SK-N-SH treated with all-trans-retinoic acid at 6 μM for 48 hours (cell line): ENCODE data around the gene KCNH4.

Experiments used
- ATAC-seq: fragments of 200-7000 bp; cut with Tn5 transposase; 3 replicates; pipeline ENCODE4 v1.9.1; 2020; ENCODE audit warnings: mild to moderate bottlenecking, moderate library complexity
- ARNTL ChIP-seq: fragments of 450-650 bp; formaldehyde crosslinking; IDR thresholded peaks from 2 replicates; pipeline ENCODE4 v1.5.0; 2020; ENCODE audit warnings: low read depth, mild to moderate bottlenecking, moderate library complexity, borderline replicate concordance
- BACH2 ChIP-seq: fragments of 250-450 bp; sonication (Bioruptor Pico); IDR thresholded peaks from 2 replicates; pipeline ENCODE4 v1.9.0; 2021; ENCODE audit warnings: mild to moderate bottlenecking, borderline replicate concordance
- CREB5 ChIP-seq: fragments of 250-450 bp; sonication (Bioruptor Pico); IDR thresholded peaks from 2 replicates; pipeline ENCODE4 v1.5.1; 2020; ENCODE audit warnings: low read depth, mild to moderate bottlenecking, moderate library complexity
- CSDC2 ChIP-seq: fragments of 250-450 bp; sonication (Bioruptor Pico); IDR thresholded peaks from 2 replicates; pipeline ENCODE4 v1.5.0; 2020; ENCODE audit warnings: mild to moderate bottlenecking, moderate library complexity
- ESRRG ChIP-seq: fragments of 250-450 bp; sonication (Bioruptor Pico); IDR thresholded peaks from 2 replicates; pipeline ENCODE4 v1.6.1; 2021; ENCODE audit warnings: mild to moderate bottlenecking
- GLIS3 ChIP-seq: fragments of 250-450 bp; sonication (Bioruptor Pico); IDR thresholded peaks from 2 replicates; pipeline ENCODE4 v1.5.0; 2020; ENCODE audit warnings: mild to moderate bottlenecking, moderate library complexity
- ISL1 ChIP-seq: fragments of 250-450 bp; sonication (Bioruptor Pico); IDR thresholded peaks from 2 replicates; pipeline ENCODE4 v2.1.2; 2022; ENCODE audit warnings: mild to moderate bottlenecking, moderate library complexity
- OSR1 ChIP-seq: fragments of 250-450 bp; sonication (Bioruptor Pico); IDR thresholded peaks from 2 replicates; pipeline ENCODE4 v1.8.0; 2022; ENCODE audit warnings: moderate library complexity, mild to moderate bottlenecking, inconsistent platforms
- PATZ1 ChIP-seq: fragments of 250-450 bp; sonication (Bioruptor Pico); IDR thresholded peaks from 2 replicates; pipeline ENCODE4 v1.8.0; 2020; ENCODE audit warnings: mild to moderate bottlenecking, moderate library complexity, borderline replicate concordance
- POU6F1 ChIP-seq: fragments of 250-450 bp; sonication (Bioruptor Pico); IDR thresholded peaks from 2 replicates; pipeline ENCODE4 v1.8.0; 2021; ENCODE audit warnings: low read depth, mild to moderate bottlenecking, moderate library complexity, borderline replicate concordance
- PPARA ChIP-seq: fragments of 250-450 bp; sonication (Bioruptor Pico); IDR thresholded peaks from 2 replicates; pipeline ENCODE4 v1.5.0; 2020; ENCODE audit warnings: mild to moderate bottlenecking, borderline replicate concordance
- RARB ChIP-seq: fragments of 250-450 bp; sonication (Bioruptor Pico); IDR thresholded peaks from 2 replicates; pipeline ENCODE4 v1.8.0; 2021; ENCODE audit warnings: mild to moderate bottlenecking, moderate library complexity
- SNAI2 ChIP-seq: fragments of 250-450 bp; sonication (Bioruptor Pico); IDR thresholded peaks from 2 replicates; pipeline ENCODE4 v1.5.0; 2020; ENCODE audit warnings: mild to moderate bottlenecking, moderate library complexity
- TCF4 ChIP-seq: fragments of 250-450 bp; sonication (Bioruptor Pico); IDR thresholded peaks from 2 replicates; pipeline ENCODE4 v1.8.0; 2021; ENCODE audit warnings: mild to moderate bottlenecking, moderate library complexity, borderline replicate concordance
- TOX ChIP-seq: fragments of 250-450 bp; sonication (Bioruptor Pico); IDR thresholded peaks from 2 replicates; pipeline ENCODE4 v1.8.0; 2021; ENCODE audit warnings: mild to moderate bottlenecking, moderate library complexity, borderline replicate concordance
- TSHZ2 ChIP-seq: fragments of 250-450 bp; sonication (Bioruptor Pico); IDR thresholded peaks from 2 replicates; pipeline ENCODE4 v1.5.0; 2020; ENCODE audit warnings: mild to moderate bottlenecking, moderate library complexity
- ZC3H10 ChIP-seq: fragments of 250-450 bp; sonication (Bioruptor Pico); IDR thresholded peaks from 2 replicates; pipeline ENCODE4 v1.5.1; 2021; ENCODE audit warnings: mild to moderate bottlenecking, moderate library complexity
- ZFP30 ChIP-seq: fragments of 450-650 bp; formaldehyde crosslinking; IDR thresholded peaks from 2 replicates; pipeline ENCODE4 v1.5.0; 2022; ENCODE audit warnings: mild to moderate bottlenecking, moderate library complexity
- ZNF565 ChIP-seq: fragments of 450-650 bp; formaldehyde crosslinking; conservative IDR thresholded peaks from 2 replicates; pipeline ENCODE4 v1.5.0; 2020; ENCODE audit warnings: low read depth, mild to moderate bottlenecking, moderate library complexity
- ZNF70 ChIP-seq: fragments of 450-650 bp; formaldehyde crosslinking; IDR thresholded peaks from 2 replicates; pipeline ENCODE4 v1.5.0; 2020; ENCODE audit warnings: mild to moderate bottlenecking, moderate library complexity
- ZNF8 ChIP-seq: fragments of 450-650 bp; formaldehyde crosslinking; IDR thresholded peaks from 2 replicates; pipeline ENCODE4 v1.5.0; 2020; ENCODE audit warnings: mild to moderate bottlenecking, moderate library complexity

KCNH4 gene

GRCh38 chr17:42179911-42180410 lies 981 bp downstream of the KCNH4 start:
- no peak for ATAC-seq
- TF ChIP-seq BACH2 (CRISPR knock-in tag) (no peak), SNAI2 (no peak), TOX (CRISPR knock-in tag) (no peak), GLIS3 (no peak), TCF4 (CRISPR knock-in tag) (no peak), ZC3H10 (CRISPR knock-in tag) (no peak), ZFP30 (no peak), RARB (CRISPR knock-in tag) (no peak), ARNTL (CRISPR knock-in tag) (no peak), POU6F1 (CRISPR knock-in tag) (no peak), ZNF565 (no peak), TSHZ2 (CRISPR knock-in tag) (no peak), CREB5 (CRISPR knock-in tag) (no peak)

GRCh38 chr17:42179335-42179734 lies 1.6 kb downstream of the KCNH4 start:
- TF ChIP-seq CSDC2 (no peak), CREB5 (CRISPR knock-in tag) (no peak), ISL1 (no peak), ESRRG (no peak), ZFP30 (no peak), TSHZ2 (CRISPR knock-in tag) (no peak)
- ATAC-seq = no peak

- ATAC-seq = no peak
- TF ChIP-seq RARB (CRISPR knock-in tag) (no peak), PATZ1 (CRISPR knock-in tag) (no peak), ARNTL (CRISPR knock-in tag) (no peak), POU6F1 (CRISPR knock-in tag) (no peak), ZC3H10 (CRISPR knock-in tag) (no peak), ESRRG (no peak), ZNF70 (no peak), CSDC2 (no peak), ZFP30 (no peak), ISL1 (no peak), ZNF8 (CRISPR knock-in tag) (no peak), PPARA (CRISPR knock-in tag) (no peak), OSR1 (no peak), TCF4 (CRISPR knock-in tag) (no peak), CREB5 (CRISPR knock-in tag) (no peak)
These were observed 2.1 kb downstream of the KCNH4 start for GRCh38 chr17:42178817-42179216.
